SK-N-DZ (cell line): ENCODE data around the gene IL11RA.
A peak's percentile ranks its signal among the peaks of the same experiment; 100 is the strongest.

ENCODE experiments used
- DNase-seq: peaks from one replicate; pipeline ENCODE4 v3.0.0-alpha.2; 2015; ENCODE audit warnings: low spot score

Gene IL11RA

DNA sequence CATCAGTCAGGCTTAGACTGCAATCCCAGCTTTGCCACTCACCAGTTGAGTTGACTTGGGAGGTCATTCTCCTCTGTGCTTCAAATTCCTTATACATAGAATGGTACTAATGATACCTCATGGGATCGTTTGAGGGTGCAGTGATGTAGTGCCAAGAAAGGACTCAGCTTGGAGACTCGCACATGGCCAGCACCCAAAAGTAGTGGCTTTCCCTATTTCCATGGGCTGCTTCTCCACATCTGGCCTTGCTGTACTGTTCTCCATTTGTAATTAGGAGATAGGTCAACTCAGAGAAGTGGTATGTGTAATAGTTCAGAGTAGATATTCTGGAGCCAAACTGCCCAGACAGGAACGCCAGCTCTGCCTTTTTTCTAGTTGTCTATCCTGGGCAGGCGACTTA lies 33.6 kb downstream of the IL11RA start:
- DNase-seq, result no peak

DNA sequence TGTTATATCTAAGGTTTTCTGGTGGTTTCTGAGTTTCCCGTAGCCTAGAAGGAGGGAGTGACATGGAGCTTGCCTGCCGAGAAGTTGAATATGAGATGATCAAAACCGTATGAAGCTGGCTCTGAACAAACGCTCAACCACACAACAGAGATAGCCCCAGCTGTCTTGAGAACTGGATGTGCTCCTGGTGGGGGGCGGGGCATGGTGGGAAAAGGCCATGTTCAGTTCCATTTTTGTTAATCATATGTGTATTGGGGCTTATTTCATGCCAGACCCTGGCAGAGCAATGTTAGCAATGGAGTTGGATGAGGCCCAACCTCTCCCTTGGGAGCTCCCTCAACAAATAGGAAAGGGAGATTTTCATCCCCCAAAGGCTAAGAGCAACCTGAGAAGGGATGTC lies 34.2 kb downstream of the IL11RA start:
- no peak for DNase-seq

DNA sequence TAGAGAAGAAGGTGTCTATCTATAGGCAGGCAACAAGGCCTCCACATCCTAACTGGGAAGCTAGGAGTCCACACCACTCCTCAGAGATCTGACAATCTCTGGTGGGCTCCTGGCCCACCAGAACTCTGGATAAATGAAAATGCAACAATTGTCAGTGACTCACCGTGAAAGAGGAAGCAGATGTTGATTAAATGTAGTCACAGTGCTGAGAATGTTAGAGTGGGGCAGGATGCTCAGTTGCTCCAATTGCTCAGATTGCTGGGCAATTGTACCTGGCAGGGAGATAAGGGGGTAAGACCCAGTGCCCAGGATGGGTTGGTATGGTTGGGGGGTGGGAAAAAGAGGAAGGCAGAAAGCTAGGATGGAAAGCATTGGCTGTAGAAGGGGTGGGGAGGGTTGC lies 34.7 kb downstream of the IL11RA start:
- no peak for DNase-seq

DNA sequence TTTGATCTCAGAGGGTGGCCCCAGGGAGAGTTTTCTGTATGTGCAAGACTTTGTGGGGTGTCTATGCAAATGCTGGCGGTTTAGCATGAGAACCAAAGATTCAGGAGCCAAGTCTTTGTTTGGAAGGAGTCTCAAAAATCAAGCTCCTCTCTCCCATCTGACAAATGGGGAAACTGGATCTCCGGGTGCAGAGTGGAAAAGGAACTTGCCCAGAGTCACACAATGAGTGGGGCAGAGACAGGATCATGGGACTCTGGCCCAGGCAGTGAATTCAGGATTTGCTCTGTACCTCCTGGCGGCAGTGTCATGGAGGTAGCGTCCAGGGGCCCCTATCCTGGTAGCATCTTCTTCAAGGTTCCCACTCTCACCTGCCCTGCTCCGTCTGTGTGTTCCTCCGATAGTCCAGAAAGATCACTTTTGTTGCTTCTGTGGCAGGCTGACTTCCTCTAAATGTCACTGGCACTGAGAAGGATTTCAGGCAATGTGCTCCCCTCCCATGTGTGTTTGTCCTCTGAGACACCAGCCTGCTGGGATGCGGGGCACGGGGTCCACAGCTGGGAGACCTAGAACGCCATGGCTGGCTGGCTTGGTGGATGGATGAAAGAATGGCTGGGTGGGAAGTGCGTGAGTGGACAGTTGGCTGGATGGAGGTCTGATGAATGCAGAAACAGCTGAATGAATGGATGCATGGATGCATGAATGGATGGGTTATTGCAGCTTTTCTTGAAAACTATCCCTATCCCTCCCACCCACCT lies 35.5 kb downstream of the IL11RA start:
- DNase-seq, result no peak

DNA sequence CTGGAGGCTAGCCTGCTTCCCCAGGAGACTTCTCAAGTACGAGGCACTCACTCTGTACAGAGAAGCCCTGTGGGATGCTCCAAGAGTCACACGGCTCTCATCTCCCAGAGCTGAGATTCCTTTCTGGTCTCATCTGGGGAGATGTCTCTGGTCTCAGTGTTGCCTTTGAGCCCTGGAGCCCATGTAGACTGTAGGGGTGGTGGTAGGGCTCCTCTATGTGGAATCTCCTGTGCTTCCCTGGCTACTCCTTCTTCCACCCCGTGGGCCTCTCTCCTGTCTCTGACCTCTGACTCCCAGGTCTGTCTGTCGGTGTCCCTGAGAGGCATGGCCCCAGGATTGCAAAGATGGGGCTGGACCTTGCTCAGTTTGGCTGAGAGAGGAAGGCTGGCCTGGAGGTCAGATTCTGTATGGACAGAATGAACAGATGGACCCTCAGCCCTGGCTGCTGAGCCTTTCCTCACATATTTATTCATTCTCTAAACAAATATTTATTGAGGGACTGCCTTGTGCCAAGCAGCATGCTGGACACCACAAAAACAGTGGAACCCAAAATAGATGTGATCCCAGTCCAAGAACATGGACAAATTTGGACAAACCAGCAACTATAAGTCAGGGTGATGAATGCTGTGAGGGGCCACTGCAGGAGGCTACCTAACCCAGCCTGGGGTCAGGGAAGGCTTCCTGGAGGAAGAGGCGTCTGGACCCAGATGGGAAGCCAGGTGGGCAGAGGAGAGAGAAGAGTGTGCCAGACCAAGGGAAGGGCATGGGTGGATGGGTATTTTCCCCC lies 36.5 kb downstream of the IL11RA start:
- no peak for DNase-seq

DNA sequence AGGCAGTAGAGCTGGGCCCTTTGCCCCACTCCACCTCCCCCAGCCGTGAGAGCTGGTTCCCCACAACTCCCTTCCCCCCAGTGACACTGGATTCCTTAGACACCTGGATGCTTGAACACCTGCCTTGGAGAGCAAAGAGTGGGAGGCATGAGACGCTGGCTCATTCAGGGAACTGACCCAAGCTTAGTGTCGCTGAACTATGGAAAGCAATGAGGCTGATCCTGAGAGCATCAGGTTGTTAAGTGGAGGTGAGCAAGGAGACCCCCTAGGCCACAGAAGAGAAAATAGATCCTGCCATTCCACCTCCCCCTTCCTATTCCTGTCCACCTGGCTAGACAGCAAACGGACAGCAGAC lies 37.1 kb downstream of the IL11RA start:
- no peak for DNase-seq

DNA sequence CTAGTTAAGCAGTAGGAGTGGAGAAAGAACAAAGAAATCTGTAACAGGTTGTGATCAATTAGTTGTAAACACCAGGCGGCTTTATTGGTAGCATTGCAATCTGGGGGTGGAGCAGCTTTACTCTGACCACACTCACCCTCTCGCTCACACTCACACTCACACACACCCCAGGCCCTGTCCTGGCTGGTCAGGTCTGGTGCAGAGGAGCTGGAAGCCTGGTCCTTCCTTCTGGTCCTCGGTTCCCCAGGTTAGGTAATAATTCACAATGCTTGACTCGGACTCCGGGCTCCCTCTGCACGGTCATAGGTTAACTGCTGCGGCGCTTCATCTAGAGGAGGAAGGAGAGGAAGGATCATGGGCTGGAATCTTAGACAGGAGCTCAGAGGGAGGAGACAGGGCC lies 37.5 kb downstream of the IL11RA start:
- DNase-seq, result no peak

DNA sequence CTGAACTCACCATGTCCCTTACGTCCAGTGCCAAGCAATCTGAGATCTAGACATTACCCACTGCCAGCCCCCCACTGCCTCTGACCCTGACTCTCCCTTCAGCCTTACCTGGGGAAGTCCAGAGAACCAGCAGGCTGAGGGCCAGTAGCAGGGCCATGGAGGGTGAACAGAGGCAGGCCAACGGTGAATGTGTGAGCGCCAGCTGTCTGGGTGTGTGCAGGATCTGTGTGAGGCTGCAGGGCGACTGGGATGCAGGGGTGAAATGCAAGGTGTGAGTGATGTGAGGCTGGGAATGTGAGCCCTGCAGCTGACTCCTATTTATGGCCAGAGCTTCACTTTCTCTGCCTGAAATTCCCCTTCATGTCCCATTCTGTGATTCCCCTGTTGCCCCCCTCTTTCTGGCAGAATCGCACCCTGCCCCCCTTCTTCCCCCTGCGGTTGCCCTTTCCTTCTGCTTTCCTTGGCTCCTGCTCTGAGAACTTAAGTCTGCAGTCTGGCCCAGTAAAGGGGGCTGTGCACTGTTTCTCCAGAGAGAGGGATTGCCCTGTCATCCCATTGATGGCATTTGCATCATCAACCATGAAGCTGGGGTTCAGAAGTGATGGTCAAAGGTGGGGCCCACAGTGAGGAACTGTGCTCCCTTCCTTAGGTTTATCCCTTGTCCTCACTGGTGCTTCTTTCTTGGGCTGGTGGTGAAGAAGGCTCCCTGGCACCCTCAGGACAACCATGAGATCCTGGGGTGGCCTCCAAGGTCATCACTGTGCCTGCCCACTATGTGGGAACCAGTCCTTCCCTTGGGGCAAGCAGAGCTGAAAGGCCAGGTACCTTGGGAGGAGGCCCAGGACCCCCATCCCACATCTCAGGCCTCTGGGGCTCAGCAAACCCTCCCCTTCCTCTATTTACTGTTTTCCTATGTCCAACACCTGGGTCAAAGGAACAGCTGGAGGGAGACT lies 39.3 kb downstream of the IL11RA start, which contains the start of gene CCL19:
Gene CCL19, minus strand, starts transcription at position 294 of the 953 bp plus-strand sequence. Its CDS starts 137 bp downstream, at position 157.
- no peak for DNase-seq

DNA sequence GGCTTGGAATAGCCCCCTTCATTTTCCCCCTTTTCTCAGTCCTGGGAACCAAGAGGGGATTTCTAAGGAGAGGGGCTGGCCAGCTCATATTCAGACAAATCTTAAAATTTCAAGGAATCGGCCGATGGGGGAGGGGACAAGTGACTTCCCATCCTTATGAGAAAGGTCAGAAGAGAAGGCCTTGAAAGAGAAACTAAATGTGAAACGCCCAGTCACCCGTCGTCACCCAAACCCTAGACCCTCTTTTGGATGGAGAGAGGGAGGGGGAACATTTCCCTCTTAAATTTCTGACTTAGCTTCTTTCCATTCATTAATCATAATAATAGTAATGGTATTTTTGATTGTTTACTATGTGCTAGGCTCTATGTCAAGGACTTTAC lies 39.9 kb downstream of the IL11RA start:
- no peak for DNase-seq

DNA sequence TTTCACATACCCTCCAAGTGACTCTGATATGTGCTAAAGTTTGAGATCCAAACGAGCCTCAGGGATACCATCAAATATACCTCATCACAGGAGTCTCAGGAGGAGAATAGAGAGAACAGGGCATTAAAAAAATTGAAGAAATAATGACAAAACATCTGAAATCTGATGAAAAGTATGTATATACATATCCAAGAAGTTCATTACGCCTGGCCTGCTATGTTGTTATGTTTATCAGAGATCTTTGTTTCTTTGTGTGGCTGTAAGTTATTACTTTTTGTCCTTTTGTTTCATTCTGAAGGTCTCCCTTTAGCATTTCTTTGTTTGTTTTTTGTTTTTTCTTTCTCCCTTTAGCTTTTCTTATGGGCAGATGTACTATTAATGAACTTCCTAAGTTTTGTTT lies 41.6 kb downstream of the IL11RA start:
- DNase-seq, result no peak

DNA sequence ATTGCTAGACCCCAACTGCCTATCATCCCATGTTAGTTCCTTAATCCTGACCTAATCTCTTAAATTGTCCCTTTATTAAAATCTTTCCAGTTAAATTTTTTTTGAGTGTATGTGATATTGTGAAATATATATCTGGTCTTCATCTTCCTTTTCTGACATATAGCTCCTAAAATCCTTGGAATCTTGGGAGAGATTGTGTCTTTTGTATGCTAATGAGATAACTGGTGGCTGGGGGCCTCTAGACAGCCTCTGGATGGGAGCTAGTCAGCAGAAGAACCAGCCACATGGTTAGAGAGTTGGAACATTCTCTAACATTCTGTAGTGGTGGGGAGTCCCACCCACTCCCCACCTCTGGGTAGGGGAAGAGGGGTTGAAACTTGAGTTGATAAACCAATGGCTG lies 42.8 kb downstream of the IL11RA start:
- no peak for DNase-seq

DNA sequence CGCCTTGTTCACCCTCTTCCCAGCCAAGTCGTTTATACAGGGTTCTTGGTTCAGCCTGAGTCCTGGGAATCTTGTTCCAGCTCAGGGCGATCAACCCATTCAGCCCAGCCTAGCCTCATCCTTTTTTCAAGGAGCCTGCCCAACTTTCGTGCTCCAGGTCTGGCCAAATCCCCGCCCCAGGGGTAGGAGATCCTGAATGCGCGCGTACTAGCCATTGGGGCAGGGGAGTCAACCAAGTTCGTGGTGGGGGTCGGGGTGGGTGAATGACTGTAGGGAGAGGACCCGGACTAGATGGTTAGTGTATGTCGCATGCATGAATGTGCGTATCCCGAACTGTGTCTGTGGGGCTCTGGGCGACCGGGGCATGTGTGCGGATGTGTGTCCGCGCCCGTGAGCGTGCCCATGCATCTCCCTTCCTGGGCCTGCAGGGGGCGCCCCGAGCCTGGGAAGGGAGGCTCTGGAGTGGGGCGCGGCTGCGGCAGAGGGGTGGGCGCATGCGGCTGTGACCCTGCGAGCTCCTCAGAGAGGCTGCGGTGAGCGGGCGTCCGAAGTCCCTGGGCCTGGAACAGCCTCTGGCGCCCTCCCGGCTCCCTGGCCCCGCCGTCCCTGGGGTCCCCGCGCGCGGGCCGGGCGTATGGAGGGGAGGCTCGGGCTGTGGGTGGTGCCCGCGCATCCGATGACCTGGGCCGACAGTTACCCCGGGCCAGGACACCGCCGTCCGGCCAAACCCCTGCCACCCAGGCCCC lies 49.2 kb downstream of the IL11RA start:
- DNase-seq, result peak; percentile 74

DNA sequence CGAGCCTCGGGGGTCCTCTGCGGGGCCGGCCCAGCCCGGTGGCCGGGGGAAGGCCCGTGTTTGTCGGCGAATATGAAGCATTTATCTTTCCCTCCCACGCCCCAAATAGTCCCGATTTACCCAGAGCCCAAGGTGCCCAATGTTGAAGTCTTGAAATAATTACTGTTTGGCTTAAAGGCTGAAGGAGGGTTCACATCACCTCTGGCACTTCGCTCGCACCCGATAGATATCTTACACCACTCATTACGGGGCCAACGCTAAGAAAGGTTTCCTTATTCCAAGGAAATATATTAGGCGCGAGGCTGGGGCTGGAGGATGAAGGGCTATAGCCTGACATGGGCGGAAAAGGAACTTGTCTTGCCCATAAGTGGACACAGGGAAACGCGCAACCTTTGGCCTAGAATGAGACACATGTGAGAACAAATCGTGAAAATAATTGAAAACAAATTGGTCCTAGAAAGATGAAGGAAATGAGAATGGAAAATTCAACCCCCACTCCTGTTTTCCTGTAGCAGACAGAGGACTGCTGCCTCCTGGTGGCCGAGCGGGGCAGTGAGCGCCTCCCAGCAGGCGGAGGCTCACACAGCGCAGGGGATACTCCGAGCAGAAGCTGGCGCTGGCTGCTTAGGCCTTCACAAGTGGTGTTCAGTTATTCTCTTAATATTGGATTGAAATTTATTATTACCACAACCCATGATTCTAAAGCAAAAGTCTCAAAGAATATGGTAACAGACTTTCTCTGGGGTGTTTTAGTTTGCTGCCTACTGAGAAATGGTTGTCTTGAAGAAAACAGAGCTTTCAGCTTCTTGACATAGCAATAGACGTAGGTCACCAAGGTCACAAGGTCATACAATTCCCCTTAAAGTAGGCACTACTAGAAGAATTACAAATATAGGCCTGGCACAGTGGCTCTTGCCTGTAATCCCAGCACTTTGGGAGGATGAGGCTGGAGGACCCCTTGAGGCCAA lies 50.1 kb downstream of the IL11RA start:
- peak; percentile 70 for DNase-seq

DNA sequence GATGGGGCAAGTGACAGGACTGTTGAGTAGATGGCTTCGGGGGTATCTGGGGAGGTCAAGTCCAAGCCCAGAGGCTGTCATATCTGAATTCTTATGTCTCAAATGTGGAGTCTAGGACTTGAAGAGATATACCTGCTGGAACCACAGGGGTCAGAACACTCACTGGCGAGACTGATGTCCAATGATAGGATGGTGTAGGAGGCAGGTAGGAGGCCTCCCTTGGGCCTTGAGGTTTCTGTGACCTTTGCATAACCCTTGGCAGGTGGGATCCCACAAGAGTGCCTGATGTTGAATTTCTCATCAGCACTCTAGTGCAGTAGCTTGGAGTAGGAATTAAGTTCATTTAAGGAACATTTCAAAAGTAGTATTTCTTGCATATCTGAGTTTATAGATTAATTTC lies 55.1 kb downstream of the IL11RA start:
- no peak for DNase-seq

DNA sequence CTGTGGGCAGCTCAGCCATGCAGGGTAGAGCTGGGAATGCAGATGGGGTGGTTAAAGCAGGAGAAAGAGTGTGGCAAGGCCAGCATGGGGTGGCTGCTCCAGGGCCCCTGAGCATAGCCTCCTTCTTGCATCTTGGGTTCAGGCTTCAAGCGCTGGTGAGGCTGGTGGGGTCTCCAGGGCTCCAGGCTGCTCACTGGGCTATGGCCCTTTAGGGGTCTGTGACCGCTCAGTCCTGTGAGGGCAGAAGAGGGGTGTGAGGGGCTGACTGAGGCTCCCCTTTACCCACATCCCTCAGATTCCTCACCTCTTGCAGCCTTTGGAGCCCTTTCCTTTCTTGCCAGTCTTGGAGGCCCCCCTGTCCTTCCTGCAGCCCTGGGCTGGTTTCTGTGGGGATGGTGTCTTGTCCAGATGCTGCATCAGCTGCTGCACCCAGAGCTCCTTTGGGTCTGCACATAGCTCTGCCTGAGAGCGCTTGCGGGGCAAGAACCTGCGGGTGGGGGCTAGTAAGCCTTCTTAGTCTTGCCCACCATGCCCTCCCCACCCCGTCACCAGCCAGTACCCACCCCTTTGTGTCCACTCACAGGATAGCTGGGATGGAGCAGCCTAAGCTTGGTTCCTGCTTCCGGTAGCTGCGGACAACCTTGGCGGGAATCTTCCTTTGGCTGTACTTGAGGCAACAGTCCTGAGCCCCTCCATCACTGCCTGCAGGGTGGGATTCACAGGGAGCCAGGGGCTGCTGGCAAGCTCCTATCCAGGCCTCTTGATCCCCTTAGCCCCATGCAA lies 57.4 kb downstream of the IL11RA start:
- DNase-seq, result no peak

DNA sequence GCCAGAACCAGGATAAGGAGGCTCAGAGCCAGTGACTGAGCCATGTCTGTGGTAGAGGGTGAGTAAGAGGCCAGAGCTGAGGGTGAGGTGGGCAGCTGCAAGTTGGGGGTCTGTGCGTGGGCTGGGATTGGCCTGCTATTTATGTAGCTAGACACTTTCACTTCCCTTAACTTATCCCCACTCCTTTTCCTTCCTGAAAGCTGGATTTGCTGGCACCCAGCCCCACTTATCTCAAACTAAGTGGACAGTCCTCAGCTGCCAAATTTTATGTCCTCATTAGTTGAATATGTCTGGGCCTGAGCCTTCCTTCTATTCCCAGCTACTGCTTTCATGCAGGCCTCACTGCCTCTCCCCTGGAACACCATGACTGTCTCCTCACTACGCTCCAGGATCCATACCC lies 58.0 kb downstream of the IL11RA start, which contains the start of gene CCL21:
Gene CCL21, minus strand, starts transcription at position 114 of the 400 bp plus-strand sequence. Its CDS starts 70 bp downstream, at position 44.
- no peak for DNase-seq
